Epithelial cell of proximal tubule (primary cell): ENCODE data around the gene ARL14. TPM values are rescaled to one million over a fixed set of nuclear protein-coding genes. Genes with fewer than 3 reads are reported as not detected.
A peak's percentile ranks its signal among the peaks of the same experiment; 100 is the strongest.

Experiments used
- DNase-seq: peaks from one replicate; pipeline ENCODE4 v3.0.0-alpha.2; 2011; ENCODE audit warnings: low read depth
- H3K4me3 ChIP-seq: 2 replicates; pipeline ENCODE4 v1.5.1; 2011; ENCODE audit warnings: low read depth, mild to moderate bottlenecking, low read length
- total RNA-seq: library from RNA; depleted of rRNA; stranded (reverse); fragments of >200 nt; gene quantifications from 2 replicates; pipeline ENCODE4 v1.2.3, GENCODE V29; 2015
- TF ChIP-seq, protein P1 (sequence below): conservative IDR thresholded peaks from 2 replicates; pipeline ENCODE4 v1.5.1; 2012; ENCODE audit warnings: low read depth, mild to moderate bottlenecking, low read length

ARL14 gene
- total RNA-seq, 1 donor from 2014 or later, result not detected

DNA sequence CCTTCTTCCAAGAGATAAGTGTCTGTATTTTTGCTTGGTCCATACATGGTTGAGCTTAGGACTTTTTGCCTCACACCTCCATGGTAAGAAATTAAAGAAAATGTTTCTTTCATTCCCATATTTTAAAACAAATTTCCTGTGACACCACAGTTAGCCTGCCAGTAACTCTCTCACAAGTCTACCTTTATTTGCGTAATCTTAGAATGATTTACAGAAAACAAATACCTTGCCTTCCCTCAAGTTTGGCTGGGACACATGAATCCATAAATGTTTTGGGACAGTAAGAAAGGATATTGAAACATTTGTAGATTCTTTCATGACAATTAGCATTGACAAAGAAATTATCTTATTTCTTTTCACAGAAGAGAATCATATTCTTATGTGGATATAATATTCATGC, 3.8 kb upstream of the ARL14 start:
- no peak overlapping the region for H3K4me3 ChIP-seq
- DNase-seq, result no peak
- TF ChIP-seq, protein P1, sequence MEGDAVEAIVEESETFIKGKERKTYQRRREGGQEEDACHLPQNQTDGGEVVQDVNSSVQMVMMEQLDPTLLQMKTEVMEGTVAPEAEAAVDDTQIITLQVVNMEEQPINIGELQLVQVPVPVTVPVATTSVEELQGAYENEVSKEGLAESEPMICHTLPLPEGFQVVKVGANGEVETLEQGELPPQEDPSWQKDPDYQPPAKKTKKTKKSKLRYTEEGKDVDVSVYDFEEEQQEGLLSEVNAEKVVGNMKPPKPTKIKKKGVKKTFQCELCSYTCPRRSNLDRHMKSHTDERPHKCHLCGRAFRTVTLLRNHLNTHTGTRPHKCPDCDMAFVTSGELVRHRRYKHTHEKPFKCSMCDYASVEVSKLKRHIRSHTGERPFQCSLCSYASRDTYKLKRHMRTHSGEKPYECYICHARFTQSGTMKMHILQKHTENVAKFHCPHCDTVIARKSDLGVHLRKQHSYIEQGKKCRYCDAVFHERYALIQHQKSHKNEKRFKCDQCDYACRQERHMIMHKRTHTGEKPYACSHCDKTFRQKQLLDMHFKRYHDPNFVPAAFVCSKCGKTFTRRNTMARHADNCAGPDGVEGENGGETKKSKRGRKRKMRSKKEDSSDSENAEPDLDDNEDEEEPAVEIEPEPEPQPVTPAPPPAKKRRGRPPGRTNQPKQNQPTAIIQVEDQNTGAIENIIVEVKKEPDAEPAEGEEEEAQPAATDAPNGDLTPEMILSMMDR, result no peak

DNA sequence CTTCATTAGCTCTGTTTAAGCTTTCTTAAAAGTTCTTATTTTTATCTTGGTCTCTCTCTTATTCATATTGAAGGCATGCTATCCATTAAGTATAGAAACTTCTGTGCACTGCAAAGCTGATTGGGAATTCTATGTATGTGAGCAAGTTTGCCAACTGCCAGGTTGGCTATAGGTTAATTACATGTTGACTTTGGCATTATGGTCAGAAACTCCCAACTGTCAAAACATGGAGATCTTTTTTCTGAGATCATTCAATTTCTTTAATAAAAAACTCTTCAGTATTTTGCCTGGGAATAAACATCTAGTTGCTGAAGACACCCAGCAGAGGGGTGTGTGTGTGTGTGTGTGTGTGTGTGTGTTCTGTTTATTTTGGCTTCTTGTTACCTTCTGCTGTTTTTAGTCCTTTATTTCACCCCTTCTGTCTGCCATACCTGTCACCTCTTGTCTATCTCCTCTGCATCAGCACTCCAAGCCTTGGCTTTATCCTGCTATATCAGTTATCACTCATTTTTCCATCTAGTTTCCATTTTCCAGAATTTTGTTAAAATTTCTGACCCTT, 1.3 kb upstream of the ARL14 start:
- TF ChIP-seq, protein P1, result no peak
- DNase-seq, result no peak

DNA sequence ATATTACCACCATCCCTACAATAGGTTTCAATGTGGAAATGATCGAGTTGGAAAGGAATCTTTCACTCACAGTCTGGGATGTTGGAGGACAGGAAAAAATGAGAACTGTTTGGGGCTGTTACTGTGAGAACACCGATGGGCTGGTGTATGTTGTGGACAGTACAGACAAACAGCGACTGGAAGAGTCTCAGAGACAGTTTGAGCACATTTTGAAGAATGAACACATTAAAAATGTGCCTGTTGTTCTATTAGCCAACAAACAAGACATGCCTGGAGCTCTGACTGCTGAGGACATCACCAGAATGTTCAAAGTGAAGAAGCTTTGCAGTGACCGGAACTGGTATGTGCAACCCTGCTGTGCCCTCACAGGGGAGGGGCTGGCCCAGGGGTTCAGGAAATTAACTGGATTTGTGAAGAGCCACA, 510 bp downstream of the ARL14 start:
- DNase-seq, result no peak
- no peak overlapping the region for H3K4me3 ChIP-seq
- TF ChIP-seq, protein P1, result no peak

More for the DNA sequence above, 1.3 kb upstream of the ARL14 start:
- H3K4me3 ChIP-seq, result no peak overlapping the region

DNA sequence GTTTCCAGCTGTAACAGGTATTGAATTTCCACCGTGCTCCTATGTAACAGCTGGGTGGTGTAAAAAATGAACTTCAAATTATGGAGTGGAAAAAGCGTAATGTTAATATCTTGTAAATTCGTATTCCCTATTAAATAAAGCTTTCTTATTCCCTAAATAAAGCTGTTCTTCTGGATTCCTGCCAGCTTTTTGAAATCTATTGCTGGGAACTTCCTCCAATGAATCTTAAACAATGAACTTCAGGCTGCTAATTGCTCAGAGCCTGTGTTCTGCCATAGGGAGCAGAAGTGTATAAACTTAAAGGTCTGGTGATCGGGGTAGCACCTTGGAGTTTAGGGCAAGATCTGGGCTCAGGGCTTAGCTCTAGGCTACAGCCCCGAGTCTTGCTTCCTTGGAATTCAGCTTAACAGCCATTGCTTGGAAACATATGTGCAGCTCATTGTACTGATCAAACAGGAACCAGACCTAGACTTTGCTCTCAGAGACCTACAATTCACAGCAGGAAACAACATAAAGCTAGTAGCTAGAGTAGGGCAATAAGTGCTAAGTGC, 1.4 kb downstream of the ARL14 start:
- no peak for DNase-seq
- no peak overlapping the region for H3K4me3 ChIP-seq
- TF ChIP-seq, protein P1, result no peak

DNA sequence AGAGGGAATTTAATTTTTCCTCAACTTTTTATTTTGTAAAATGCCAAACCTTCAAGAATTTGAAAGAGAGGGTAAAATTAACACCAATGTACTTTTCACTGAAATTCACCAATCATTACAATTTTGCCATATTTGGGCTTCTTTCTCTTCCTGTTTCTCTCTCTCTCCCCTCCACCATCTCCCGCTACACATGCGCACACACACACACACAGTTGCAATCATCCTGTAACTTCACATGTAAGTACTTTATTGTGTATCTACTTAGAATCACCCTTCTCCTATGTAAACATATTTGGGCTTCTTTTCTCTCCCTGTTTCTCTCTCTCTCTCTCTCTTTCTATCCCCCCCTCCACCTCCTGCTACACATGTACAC, 7.4 kb downstream of the ARL14 start:
- TF ChIP-seq, protein P1, result no peak
- H3K4me3 ChIP-seq, result no peak overlapping the region
- DNase-seq, result no peak

DNA sequence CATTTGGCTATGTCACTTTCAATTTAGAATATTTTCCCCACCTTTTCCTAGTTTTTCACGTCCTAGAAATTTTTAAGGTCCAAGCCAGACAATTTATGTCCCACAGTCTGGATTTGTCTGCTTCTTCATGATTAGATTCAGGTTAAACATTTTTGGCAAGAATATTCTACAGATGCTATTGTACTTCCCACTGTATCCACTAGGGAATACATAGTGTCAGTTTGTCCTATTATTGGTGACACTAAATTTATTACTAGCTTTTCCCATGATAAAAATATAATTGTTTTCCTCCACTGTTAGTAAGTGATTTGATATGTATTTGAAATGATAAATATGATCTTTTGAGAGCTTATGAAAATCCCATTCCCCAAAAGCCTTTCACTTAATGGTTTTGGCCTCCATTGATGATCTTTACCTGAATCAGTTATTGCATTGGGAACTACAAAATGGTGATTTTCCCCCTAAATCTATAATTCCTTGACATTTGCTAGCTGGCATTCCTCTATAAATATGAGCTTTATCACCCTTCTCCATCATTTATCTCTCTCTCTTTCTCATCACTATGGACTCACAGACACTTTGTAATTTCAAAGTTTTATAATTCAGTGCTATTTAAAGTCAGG, 8.3 kb downstream of the ARL14 start:
- DNase-seq, result no peak
- no peak overlapping the region for H3K4me3 ChIP-seq
- TF ChIP-seq, protein P1, result peak; percentile 40

DNA sequence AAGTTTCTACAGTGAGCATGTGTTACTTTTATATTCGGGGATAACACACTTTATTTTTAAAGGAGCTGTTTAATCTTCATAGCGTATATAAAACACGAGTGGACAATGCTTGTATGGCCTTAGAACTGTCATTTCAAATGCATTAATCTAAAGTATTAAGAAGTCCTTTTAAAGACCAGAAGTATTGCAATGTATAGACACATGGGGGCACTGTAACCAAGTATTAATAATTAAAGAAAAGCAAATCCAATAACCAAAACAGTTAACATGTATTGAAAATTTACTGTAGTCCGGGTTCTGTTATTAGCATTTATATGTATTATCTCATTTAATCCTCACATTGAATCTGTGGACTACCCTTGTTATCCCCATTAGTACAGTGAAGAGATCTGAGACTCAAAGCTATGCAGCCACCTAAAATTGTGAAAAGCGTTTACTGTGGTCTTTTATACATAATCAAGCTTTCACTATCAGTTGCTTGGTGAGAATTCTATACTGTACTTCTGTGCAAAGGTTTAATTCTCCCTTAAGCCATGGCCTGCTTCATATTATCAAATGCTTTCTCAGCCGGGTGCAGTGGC, 10.1 kb downstream of the ARL14 start:
- TF ChIP-seq, protein P1, result no peak
- no peak for DNase-seq
- H3K4me3 ChIP-seq, result no peak overlapping the region
